ENCODE data around the gene GSG1L. TPM values are rescaled to one million over a fixed set of nuclear protein-coding genes. Genes with fewer than 3 reads are reported as not detected.

Gene GSG1L
- total and polyA plus RNA-seq, 9 of the 15 experiments (the other 6 are each of a cell fraction or from before 2014, with no cell fraction given), result not detected

DNA sequence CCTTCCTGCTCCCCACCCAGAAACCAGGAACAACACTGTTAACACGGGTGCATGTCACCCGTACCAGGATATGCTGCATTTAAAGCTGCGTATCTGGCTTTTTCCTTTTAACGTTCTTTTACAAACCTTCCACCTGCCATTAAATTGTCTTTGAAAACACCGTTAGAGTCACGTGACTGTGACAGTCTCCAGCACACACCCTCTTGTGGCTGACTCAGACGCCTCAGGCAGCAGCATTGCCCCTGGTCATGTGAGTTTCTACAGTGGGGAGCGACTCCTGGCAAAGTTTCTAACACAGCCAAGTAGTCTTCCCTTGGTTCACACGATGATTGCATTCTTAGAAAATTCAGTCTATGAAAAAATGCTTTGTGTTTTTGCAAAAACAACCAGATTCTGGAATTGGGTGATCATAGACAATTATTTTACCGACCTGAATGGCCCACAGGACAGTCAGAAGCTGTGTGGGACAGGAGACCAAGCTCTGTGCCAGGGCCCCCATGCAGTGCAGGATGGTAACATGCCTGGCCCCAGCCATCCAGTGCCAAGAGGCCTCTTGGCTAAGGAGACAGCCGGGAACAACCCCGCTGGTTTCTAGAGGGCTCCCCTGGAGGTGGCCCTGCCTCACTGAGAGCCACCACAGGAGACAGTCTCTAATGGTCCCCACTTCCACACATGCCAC lies 314.5 kb downstream of the GSG1L start (continued):
- TF ChIP-seq, protein P1, sequence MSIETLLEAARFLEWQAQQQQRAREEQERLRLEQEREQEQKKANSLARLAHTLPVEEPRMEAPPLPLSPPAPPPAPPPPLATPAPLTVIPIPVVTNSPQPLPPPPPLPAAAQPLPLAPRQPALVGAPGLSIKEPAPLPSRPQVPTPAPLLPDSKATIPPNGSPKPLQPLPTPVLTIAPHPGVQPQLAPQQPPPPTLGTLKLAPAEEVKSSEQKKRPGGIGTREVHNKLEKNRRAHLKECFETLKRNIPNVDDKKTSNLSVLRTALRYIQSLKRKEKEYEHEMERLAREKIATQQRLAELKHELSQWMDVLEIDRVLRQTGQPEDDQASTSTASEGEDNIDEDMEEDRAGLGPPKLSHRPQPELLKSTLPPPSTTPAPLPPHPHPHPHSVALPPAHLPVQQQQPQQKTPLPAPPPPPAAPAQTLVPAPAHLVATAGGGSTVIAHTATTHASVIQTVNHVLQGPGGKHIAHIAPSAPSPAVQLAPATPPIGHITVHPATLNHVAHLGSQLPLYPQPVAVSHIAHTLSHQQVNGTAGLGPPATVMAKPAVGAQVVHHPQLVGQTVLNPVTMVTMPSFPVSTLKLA (conservative IDR thresholded peaks at IDR 0.05), result peak; percentile 56 to 61
- TF ChIP-seq, protein P2, sequence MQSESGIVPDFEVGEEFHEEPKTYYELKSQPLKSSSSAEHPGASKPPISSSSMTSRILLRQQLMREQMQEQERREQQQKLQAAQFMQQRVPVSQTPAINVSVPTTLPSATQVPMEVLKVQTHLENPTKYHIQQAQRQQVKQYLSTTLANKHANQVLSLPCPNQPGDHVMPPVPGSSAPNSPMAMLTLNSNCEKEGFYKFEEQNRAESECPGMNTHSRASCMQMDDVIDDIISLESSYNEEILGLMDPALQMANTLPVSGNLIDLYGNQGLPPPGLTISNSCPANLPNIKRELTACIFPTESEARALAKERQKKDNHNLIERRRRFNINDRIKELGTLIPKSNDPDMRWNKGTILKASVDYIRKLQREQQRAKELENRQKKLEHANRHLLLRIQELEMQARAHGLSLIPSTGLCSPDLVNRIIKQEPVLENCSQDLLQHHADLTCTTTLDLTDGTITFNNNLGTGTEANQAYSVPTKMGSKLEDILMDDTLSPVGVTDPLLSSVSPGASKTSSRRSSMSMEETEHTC (IDR thresholded peaks at IDR 0.05), result peak; percentile 96
- TF ChIP-seq ZEB2 (IDR thresholded peaks at IDR 0.05), result 0 out of 2 replicates have a peak, but pooled peaks have one; percentile 15
- TF ChIP-seq PURB (CRISPR knock-in tag; IDR thresholded peaks at IDR 0.05; ENCODE audit: low read depth), result no peak
- no peak for TF ChIP-seq NR1H2 (CRISPR knock-in tag; IDR thresholded peaks at IDR 0.05)
- no peak for TF ChIP-seq ZSCAN29 (IDR thresholded peaks at IDR 0.05)
- no peak for TF ChIP-seq ZNF75A (CRISPR knock-in tag; IDR thresholded peaks at IDR 0.05)
- TF ChIP-seq, protein P3, sequence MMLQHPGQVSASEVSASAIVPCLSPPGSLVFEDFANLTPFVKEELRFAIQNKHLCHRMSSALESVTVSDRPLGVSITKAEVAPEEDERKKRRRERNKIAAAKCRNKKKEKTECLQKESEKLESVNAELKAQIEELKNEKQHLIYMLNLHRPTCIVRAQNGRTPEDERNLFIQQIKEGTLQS (IDR thresholded peaks at IDR 0.05), result peak; percentile 73; the same call in 1 of the 2 replicates
- TF ChIP-seq, protein P3 (CRISPR knock-in tag; conservative IDR thresholded peaks at IDR 0.05), result no peak
- TF ChIP-seq, protein P4, sequence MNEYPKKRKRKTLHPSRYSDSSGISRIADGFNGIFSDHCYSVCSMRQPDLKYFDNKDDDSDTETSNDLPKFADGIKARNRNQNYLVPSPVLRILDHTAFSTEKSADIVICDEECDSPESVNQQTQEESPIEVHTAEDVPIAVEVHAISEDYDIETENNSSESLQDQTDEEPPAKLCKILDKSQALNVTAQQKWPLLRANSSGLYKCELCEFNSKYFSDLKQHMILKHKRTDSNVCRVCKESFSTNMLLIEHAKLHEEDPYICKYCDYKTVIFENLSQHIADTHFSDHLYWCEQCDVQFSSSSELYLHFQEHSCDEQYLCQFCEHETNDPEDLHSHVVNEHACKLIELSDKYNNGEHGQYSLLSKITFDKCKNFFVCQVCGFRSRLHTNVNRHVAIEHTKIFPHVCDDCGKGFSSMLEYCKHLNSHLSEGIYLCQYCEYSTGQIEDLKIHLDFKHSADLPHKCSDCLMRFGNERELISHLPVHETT (CRISPR knock-in tag; conservative IDR thresholded peaks at IDR 0.05 in 1 of 2, IDR thresholded peaks at IDR 0.05 in 1 of 2), result no peak
- no peak for TF ChIP-seq SMAD4 (CRISPR knock-in tag; conservative IDR thresholded peaks at IDR 0.05)
- TF ChIP-seq, protein P5, sequence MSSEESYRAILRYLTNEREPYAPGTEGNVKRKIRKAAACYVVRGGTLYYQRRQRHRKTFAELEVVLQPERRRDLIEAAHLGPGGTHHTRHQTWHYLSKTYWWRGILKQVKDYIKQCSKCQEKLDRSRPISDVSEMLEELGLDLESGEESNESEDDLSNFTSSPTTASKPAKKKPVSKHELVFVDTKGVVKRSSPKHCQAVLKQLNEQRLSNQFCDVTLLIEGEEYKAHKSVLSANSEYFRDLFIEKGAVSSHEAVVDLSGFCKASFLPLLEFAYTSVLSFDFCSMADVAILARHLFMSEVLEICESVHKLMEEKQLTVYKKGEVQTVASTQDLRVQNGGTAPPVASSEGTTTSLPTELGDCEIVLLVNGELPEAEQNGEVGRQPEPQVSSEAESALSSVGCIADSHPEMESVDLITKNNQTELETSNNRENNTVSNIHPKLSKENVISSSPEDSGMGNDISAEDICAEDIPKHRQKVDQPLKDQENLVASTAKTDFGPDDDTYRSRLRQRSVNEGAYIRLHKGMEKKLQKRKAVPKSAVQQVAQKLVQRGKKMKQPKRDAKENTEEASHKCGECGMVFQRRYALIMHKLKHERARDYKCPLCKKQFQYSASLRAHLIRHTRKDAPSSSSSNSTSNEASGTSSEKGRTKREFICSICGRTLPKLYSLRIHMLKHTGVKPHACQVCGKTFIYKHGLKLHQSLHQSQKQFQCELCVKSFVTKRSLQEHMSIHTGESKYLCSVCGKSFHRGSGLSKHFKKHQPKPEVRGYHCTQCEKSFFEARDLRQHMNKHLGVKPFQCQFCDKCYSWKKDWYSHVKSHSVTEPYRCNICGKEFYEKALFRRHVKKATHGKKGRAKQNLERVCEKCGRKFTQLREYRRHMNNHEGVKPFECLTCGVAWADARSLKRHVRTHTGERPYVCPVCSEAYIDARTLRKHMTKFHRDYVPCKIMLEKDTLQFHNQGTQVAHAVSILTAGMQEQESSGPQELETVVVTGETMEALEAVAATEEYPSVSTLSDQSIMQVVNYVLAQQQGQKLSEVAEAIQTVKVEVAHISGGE (CRISPR knock-in tag; IDR thresholded peaks at IDR 0.05), result no peak
- TF ChIP-seq NUFIP1 (IDR thresholded peaks at IDR 0.05; ENCODE audit: partially characterized antibody), result no peak
- no peak for TF ChIP-seq SRF (CRISPR knock-in tag; IDR thresholded peaks at IDR 0.05)
- TF ChIP-seq, protein P6, sequence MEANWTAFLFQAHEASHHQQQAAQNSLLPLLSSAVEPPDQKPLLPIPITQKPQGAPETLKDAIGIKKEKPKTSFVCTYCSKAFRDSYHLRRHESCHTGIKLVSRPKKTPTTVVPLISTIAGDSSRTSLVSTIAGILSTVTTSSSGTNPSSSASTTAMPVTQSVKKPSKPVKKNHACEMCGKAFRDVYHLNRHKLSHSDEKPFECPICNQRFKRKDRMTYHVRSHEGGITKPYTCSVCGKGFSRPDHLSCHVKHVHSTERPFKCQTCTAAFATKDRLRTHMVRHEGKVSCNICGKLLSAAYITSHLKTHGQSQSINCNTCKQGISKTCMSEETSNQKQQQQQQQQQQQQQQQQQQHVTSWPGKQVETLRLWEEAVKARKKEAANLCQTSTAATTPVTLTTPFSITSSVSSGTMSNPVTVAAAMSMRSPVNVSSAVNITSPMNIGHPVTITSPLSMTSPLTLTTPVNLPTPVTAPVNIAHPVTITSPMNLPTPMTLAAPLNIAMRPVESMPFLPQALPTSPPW (CRISPR knock-in tag; IDR thresholded peaks at IDR 0.05), result no peak

Measured in K562 (cell line).